Measurements from ENCODE around the gene PNMA6F. TPM values are rescaled to one million over a fixed set of nuclear protein-coding genes. Genes with fewer than 3 reads are reported as not detected.

The PNMA6F gene
- total and polyA plus RNA-seq, 2 donors (not counting 1 experiment from before 2014, with no cell fraction given): not detected

- POLR2A ChIA-PET: no interaction called here
- no peak overlapping the region for H2AFZ ChIP-seq (ENCODE audit: insufficient read depth, low read depth, low read length, poor library complexity, severe bottlenecking)
- no peaks in the 10 kb centered on the region for H3K9me3 Mint-ChIP-seq (ENCODE audit: insufficient read depth)
Observed at GRCh38 chrX:153312842-153313241, 8.7 kb downstream of the PNMA6F start.

GRCh38 chrX:153312041-153312440 lies 9.5 kb downstream of the PNMA6F start:
- H3K9me3 Mint-ChIP-seq (ENCODE audit: insufficient read depth): no peaks in the 10 kb centered on the region
- Histone ChIP-seq H3K9ac (ENCODE audit: low read length) (no peak overlapping the region), H3K36me3 (replicated peaks in 1 of 2; ENCODE audit: control extremely low read depth in 1 of 2, control insufficient read depth in 1 of 2, extremely low read depth in 1 of 2, insufficient read depth in 2 of 2, low read length in 1 of 2) (no peaks in the 10 kb centered on the region), H2AFZ (ENCODE audit: insufficient read depth, low read depth, low read length, poor library complexity, severe bottlenecking) (no peak overlapping the region), H3K9me3 (ENCODE audit: control extremely low read depth in 1 of 3, control insufficient read depth in 2 of 3, insufficient read depth in 1 of 3, low read length in 2 of 3) (no peaks in the 10 kb centered on the region), H4K20me1 (ENCODE audit: control insufficient read depth, insufficient read depth, low read length, poor library complexity, severe bottlenecking) (no peaks in the 10 kb centered on the region), H3K27me3 (replicated peaks in 1 of 4; ENCODE audit: control extremely low read depth in 1 of 4, control insufficient read depth in 3 of 4, insufficient read depth in 4 of 4, low read length in 3 of 4) (no peaks in the 10 kb centered on the region), H3K4me3 (ENCODE audit: control extremely low read depth in 1 of 5, extremely low read depth in 1 of 5, insufficient read depth in 1 of 5, low read depth in 2 of 5, low read length in 4 of 5) (no peak overlapping the region), H3K27ac (ENCODE audit: low read length in 2 of 2) (no peak overlapping the region), H3K79me2 (ENCODE audit: control insufficient read depth, insufficient read depth, low read length) (no peaks in the 10 kb centered on the region), H3K4me2 (replicated peaks; ENCODE audit: low read depth, low read length, poor library complexity, severe bottlenecking) (no peak overlapping the region), H3K4me1 (ENCODE audit: control insufficient read depth in 2 of 2, insufficient read depth in 2 of 2, low read length in 2 of 2) (no peaks in the 10 kb centered on the region)
- H3K4me1 Mint-ChIP-seq: no peaks in the 10 kb centered on the region
- ATAC-seq (ENCODE audit: low read depth) (no peak), DNase-seq (no peak)
- no peak overlapping the region for H3K4me3 Mint-ChIP-seq
- H3K27me3 Mint-ChIP-seq: no peaks in the 10 kb centered on the region
- TF ChIP-seq EZH2 (IDR thresholded peaks at IDR 0.05; ENCODE audit: borderline replicate concordance, insufficient read depth, low read depth, low read length, poor library complexity, severe bottlenecking): no peak
- no peak for TF ChIP-seq CTCF (IDR thresholded peaks at IDR 0.05)
- WGBS (ENCODE audit: insufficient coverage): 100% methylated on average over 1 of the region's 5 CpGs
- no peak overlapping the region for H3K27ac Mint-ChIP-seq
- intact Hi-C loops (cut with micrococcal nuclease): no loop called here
- POLR2A ChIA-PET: no interaction called here
- CTCF ChIA-PET: no interaction called here

More at GRCh38 chrX:153312842-153313241, 8.7 kb downstream of the PNMA6F start:
- CTCF ChIA-PET: no interaction called here
- H3K36me3 ChIP-seq (replicated peaks in 1 of 2; ENCODE audit: control extremely low read depth in 1 of 2, control insufficient read depth in 1 of 2, extremely low read depth in 1 of 2, insufficient read depth in 2 of 2, low read length in 1 of 2): no peaks in the 10 kb centered on the region
- no peak overlapping the region for H3K4me2 ChIP-seq (replicated peaks; ENCODE audit: low read depth, low read length, poor library complexity, severe bottlenecking)
- H3K27ac ChIP-seq (ENCODE audit: low read length in 2 of 2): no peak overlapping the region
- DNase-seq: no peak
- Mint-ChIP-seq H3K27ac (no peak overlapping the region), H3K4me3 (no peak overlapping the region), H3K27me3 (no peaks in the 10 kb centered on the region), H3K4me1 (no peaks in the 10 kb centered on the region)
- no peak overlapping the region for H3K4me3 ChIP-seq (ENCODE audit: control extremely low read depth in 1 of 5, extremely low read depth in 1 of 5, insufficient read depth in 1 of 5, low read depth in 2 of 5, low read length in 4 of 5)
- no peaks in the 10 kb centered on the region for H3K27me3 ChIP-seq (replicated peaks in 1 of 4; ENCODE audit: control extremely low read depth in 1 of 4, control insufficient read depth in 3 of 4, insufficient read depth in 4 of 4, low read length in 3 of 4)
- WGBS (ENCODE audit: insufficient coverage): 60% methylated on average over 1 of the region's 1 CpG
- H3K9me3 ChIP-seq (ENCODE audit: control extremely low read depth in 1 of 3, control insufficient read depth in 2 of 3, insufficient read depth in 1 of 3, low read length in 2 of 3): no peaks in the 10 kb centered on the region
- no peak overlapping the region for H3K9ac ChIP-seq (ENCODE audit: low read length)
- H3K79me2 ChIP-seq (ENCODE audit: control insufficient read depth, insufficient read depth, low read length): no peaks in the 10 kb centered on the region
- intact Hi-C loops (cut with micrococcal nuclease): no loop called here
- no peaks in the 10 kb centered on the region for H3K4me1 ChIP-seq (ENCODE audit: control insufficient read depth in 2 of 2, insufficient read depth in 2 of 2, low read length in 2 of 2)
- H4K20me1 ChIP-seq (ENCODE audit: control insufficient read depth, insufficient read depth, low read length, poor library complexity, severe bottlenecking): no peaks in the 10 kb centered on the region
- no peak for ATAC-seq (ENCODE audit: low read depth)
- no peak for TF ChIP-seq EZH2 (IDR thresholded peaks at IDR 0.05; ENCODE audit: borderline replicate concordance, insufficient read depth, low read depth, low read length, poor library complexity, severe bottlenecking)
- TF ChIP-seq CTCF (IDR thresholded peaks at IDR 0.05): no peak
